Measurements from ENCODE around the gene VAV3. TPM values are rescaled to one million over a fixed set of nuclear protein-coding genes. Genes with fewer than 3 reads are reported as not detected.

Gene VAV3
- total and polyA plus RNA-seq, 2 of the 13 experiments (the other 11 are each of a cell fraction or from before 2014, with no cell fraction given), result 15.9 to 29.8 TPM

GRCh38 chr1:107698161-107698560, 266.8 kb downstream of the VAV3 start:
- H4K20me1 ChIP-seq (ENCODE audit: insufficient read depth, low read length), result no peaks in the 10 kb centered on the region
- no peak for TF ChIP-seq TEAD2 (CRISPR knock-in tag; IDR thresholded peaks at IDR 0.05)
- TF ChIP-seq TAF1 (CRISPR knock-in tag; IDR thresholded peaks at IDR 0.05), result no peak
- TF ChIP-seq ZSCAN21 (CRISPR knock-in tag; IDR thresholded peaks at IDR 0.05; ENCODE audit: borderline replicate concordance), result no peak
- TF ChIP-seq ZNF205 (CRISPR knock-in tag; IDR thresholded peaks at IDR 0.05), result no peak
- no peak for TF ChIP-seq CSRNP1 (CRISPR knock-in tag; IDR thresholded peaks at IDR 0.05)
- TF ChIP-seq NFATC3 (CRISPR knock-in tag; IDR thresholded peaks at IDR 0.05), result no peak
- TF ChIP-seq KAT8 (CRISPR knock-in tag; IDR thresholded peaks at IDR 0.05), result no peak
- no peak for TF ChIP-seq NFE2 (CRISPR knock-in tag; IDR thresholded peaks at IDR 0.05)
- TF ChIP-seq RCOR2 (CRISPR knock-in tag; IDR thresholded peaks at IDR 0.05), result no peak
- no peak for TF ChIP-seq ZNF841 (CRISPR knock-in tag; IDR thresholded peaks at IDR 0.05; ENCODE audit: borderline replicate concordance)
- no peak for TF ChIP-seq ZNF383 (CRISPR knock-in tag; IDR thresholded peaks at IDR 0.05; ENCODE audit: borderline replicate concordance)
- no peak for TF ChIP-seq ZBTB42 (CRISPR knock-in tag; IDR thresholded peaks at IDR 0.05)
- TF ChIP-seq KDM5B (CRISPR knock-in tag; IDR thresholded peaks at IDR 0.05; ENCODE audit: borderline replicate concordance), result no peak
- no peak for TF ChIP-seq HNRNPUL1 (IDR thresholded peaks at IDR 0.05; ENCODE audit: low read depth, low read length)
- TF ChIP-seq ATM (IDR thresholded peaks at IDR 0.05; ENCODE audit: borderline replicate concordance), result no peak
- TF ChIP-seq GATAD2A (CRISPR knock-in tag; IDR thresholded peaks at IDR 0.05), result no peak
- no peaks in the 10 kb centered on the region for H3K9me3 ChIP-seq (ENCODE audit: low read length)
- H3K4me1 ChIP-seq (ENCODE audit: insufficient read depth, low read length), result no peaks in the 10 kb centered on the region
- DNase-seq (ENCODE audit: low spot score) (no peak), ATAC-seq (no peak), FAIRE-seq (no peak)
- no peak overlapping the region for H3K27ac ChIP-seq (ENCODE audit: extremely low read length, insufficient read depth, low read length)
- H2AFZ ChIP-seq (ENCODE audit: low read length), result no peak overlapping the region
- ChIA-PET POLR2A (no interaction called here), CTCF (ENCODE audit: low intra/inter-chr PET ratio, low total read pairs) (no interaction called here)
- H3K4me2 ChIP-seq (ENCODE audit: low read depth, low read length), result no peak overlapping the region
- no peaks in the 10 kb centered on the region for H3K36me3 ChIP-seq (replicated peaks in 1 of 2; ENCODE audit: control insufficient read depth in 1 of 2, insufficient read depth in 2 of 2, low read length in 2 of 2)
- intact Hi-C loops (cut with micrococcal nuclease; ENCODE audit: unreplicated experiment), result no loop called here
- in situ Hi-C loops (cut with HindIII; ENCODE audit: extremely low pct_ligation_motif_present, low pct_unique_long_range_greater_than_20kb), result no loop called here
- WGBS (ENCODE audit: low lambda C conversion rate), result 57% methylated on average over 6 of the region's 6 CpGs
- H3K27me3 ChIP-seq (ENCODE audit: control insufficient read depth in 1 of 2, insufficient read depth in 2 of 2, low read length in 2 of 2), result no peaks in the 10 kb centered on the region
- H3K4me3 ChIP-seq (replicated peaks in 1 of 3; ENCODE audit: insufficient read depth in 1 of 3, low read depth in 2 of 3, low read length in 3 of 3), result no peak overlapping the region
- no peaks in the 10 kb centered on the region for H3K79me2 ChIP-seq (ENCODE audit: insufficient read depth, low read length)
- H3K9ac ChIP-seq (ENCODE audit: insufficient read depth, low read depth, low read length), result no peak overlapping the region
- no TSS peak for BruUV-seq (replicated peaks)
